Measurements from ENCODE around the gene UBA3. TPM values are rescaled to one million over a fixed set of nuclear protein-coding genes. Genes with fewer than 3 reads are reported as not detected.

UBA3 gene
- total RNA-seq = 106 TPM

GRCh38 chr3:69080233-69080920 lies at the start of gene UBA3:
Gene UBA3, minus strand, starts transcription at chr3:69080365. Its CDS starts 12 bp downstream, at chr3:69080353.

GRCh38 chr3:69122403-69122802 lies 42.2 kb upstream of the UBA3 start, which contains the start of gene LMOD3:
Gene LMOD3, minus strand, starts transcription at chr3:69122595. Its CDS starts 209 bp downstream, at chr3:69122386.

DNA sequence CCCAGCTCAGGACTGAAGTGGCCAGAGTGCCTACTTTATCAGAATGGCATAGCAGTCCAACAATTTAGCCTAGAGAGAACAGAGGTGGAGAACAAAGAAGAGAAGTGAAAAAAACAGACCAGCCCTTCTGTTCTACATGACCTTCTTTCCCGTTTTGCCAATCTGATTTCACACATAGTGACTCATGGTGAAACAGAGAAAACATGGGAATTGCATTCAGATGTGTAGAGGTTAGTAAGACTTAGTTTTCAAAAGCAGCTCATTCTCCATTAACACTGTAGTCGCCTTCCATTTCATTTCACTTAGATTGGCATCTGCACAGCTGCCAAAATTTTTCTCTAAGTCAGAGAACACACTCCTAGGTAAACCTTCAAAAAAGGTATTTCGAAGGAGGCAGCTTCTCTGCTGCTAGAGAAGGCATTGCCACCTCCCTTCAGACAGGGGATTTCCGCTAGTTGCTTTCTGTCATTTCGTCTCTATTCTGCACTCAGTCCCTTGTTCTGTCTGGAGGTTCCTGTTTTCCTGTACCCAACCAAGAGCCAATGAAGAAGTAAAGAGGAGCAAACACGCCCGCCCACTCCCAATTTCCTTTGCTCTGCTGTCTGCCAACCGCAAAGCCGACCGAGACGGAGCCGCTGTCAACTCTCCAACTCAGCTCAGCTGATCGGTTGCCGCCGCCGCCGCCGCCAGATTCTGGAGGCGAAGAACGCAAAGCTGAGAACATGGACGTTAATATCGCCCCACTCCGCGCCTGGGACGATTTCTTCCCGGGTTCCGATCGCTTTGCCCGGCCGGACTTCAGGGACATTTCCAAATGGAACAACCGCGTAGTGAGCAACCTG lies 4.4 kb upstream of the UBA3 start, which contains the start of gene ARL6IP5:
Gene ARL6IP5 (plus strand): TSS at position 612 of the 842 bp plus-strand sequence. CDS start 111 bp downstream, at position 723.

GRCh38 chr3:69051756-69052471 lies 28.3 kb downstream of the UBA3 start, which contains the start of gene TMF1:
Gene TMF1, minus strand, starts transcription at chr3:69052333. Its CDS starts 247 bp downstream, at chr3:69052086.

DNA sequence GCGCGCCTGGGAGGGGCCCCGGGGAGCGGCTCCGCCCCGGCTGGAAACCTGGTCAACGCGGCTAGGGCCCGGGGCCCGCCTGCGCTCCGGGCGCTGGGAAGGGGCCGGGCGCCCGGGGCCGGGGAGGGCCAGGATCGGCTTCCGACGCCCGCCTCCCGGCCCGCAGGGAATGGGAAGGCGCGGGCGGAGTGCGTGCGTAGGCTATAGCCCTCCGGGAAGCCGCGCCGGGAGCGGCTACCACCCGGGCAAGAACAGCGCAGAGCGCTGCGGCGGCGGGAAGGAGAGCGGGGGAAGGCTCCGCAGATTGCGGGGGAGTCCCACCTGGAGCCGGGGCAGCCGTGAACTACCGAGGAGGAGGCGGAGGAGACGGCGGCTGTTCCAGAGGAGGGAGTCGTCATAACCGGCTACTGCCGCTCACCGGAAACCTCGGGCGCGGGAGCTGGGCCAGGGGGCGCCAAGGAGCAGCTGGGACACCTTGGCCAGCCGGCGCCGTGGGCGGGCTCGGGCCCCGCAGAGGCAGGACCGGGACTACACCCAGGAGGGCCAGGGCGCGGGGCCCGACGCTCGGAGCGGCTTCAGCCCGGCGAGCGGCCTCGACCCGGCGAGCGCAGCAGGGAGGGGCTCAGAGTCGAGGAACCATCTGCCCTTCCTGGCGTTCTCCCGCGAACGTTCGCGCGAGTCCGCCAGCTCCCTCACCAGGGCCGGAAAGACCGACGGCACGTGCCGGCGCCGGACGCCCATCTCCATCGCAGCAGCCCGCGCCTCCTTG lies 66.7 kb downstream of the UBA3 start, which contains the start of gene EOGT:
Gene EOGT (minus strand): TSS at position 432 of the 769 bp plus-strand sequence. CDS start 3,838 bp downstream, outside the sequence.

Small RNA genes within 50 kb of the gene (small RNA-seq; reads per million reads assigned to genes)
- not detected for gene MIR3136

Other genes starting within 250 kb of the UBA3 start
- 11.3 TPM for gene TAFA4, start 147.8 kb downstream of the UBA3 start, total RNA-seq
- 15.5 TPM for gene EOGT, start 66.7 kb downstream of the UBA3 start, total RNA-seq
- 40.1 TPM for gene TMF1, start 28.0 kb downstream of the UBA3 start, total RNA-seq
- 98.5 TPM for gene ARL6IP5, start 4.6 kb upstream of the UBA3 start, total RNA-seq
- 0.23 TPM for gene LMOD3, start 42.2 kb upstream of the UBA3 start, total RNA-seq

All from diencephalon (tissue), 1 donor.